MM.1S (cell line): ENCODE measurements around the gene THRB.

Source experiments
- EZH2 ChIP-seq: fragments of 300-600 bp; sonication (generic); optimal IDR thresholded peaks from 2 replicates; pipeline ENCODE3; 2017; ENCODE audit warnings: low read depth, mild to moderate bottlenecking, antibody characterized with exemption, low read length, mixed read lengths
- EZH2phosphoT487 ChIP-seq: fragments of 300-600 bp; sonication (generic); IDR thresholded peaks from 2 replicates; pipeline ENCODE4 v1.6.1; 2018; ENCODE audit warnings: antibody characterized with exemption, low read length
- TF ChIP-seq, protein P1 (sequence below): fragments of 300-600 bp; sonication (generic); IDR thresholded peaks from 2 replicates; pipeline ENCODE4 v1.5.1; 2016; ENCODE audit warnings: antibody characterized with exemption, low read length, mixed read lengths

DNA sequence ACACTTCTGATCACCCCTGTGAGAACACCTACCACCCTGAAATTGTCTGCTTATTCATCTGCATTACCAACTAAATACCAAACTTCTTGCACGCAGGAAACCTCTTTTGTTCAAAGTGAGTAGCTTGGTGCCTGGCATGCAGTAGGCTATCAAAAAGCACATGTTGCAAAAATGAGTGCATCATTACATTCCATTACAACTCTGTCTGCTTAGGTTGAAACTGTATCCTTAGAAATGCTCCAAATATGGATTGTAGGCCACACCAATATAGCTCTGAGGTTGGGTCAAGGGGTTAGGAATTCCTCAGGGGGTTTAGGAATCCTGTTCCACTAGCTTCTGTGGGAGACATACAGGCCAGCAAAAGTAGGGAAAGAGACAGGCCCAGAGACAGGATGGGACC lies 107.2 kb downstream of the THRB start:
- TF ChIP-seq, protein P1, sequence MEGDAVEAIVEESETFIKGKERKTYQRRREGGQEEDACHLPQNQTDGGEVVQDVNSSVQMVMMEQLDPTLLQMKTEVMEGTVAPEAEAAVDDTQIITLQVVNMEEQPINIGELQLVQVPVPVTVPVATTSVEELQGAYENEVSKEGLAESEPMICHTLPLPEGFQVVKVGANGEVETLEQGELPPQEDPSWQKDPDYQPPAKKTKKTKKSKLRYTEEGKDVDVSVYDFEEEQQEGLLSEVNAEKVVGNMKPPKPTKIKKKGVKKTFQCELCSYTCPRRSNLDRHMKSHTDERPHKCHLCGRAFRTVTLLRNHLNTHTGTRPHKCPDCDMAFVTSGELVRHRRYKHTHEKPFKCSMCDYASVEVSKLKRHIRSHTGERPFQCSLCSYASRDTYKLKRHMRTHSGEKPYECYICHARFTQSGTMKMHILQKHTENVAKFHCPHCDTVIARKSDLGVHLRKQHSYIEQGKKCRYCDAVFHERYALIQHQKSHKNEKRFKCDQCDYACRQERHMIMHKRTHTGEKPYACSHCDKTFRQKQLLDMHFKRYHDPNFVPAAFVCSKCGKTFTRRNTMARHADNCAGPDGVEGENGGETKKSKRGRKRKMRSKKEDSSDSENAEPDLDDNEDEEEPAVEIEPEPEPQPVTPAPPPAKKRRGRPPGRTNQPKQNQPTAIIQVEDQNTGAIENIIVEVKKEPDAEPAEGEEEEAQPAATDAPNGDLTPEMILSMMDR = no peak
- TF ChIP-seq EZH2 (no peak), EZH2phosphoT487 (no peak)
